GM12878 (cell line): Measurements from ENCODE around the gene PIK3R5. TPM values are rescaled to one million over a fixed set of nuclear protein-coding genes. Genes with fewer than 3 reads are reported as not detected.

ENCODE experiments used
- ATAC-seq: fragments of 200-7000 bp; cut with Tn5 transposase; 3 replicates; pipeline ENCODE4 v1.9.1; 2020; ENCODE audit warnings: mild to moderate bottlenecking, moderate library complexity
- BruUV-seq: library from RNA; stranded (reverse); fragments of 400-500 nt; replicated peaks from 2 replicates; lab custom pipeline; 2021; lab: Mats Ljungman, UMichigan
- CTCF ChIA-PET: fragments of 300-600 bp; sonication (Branson Sonifier 250); formaldehyde crosslinking; extraction: SDS; loops from one replicate; lab custom pipeline; 2021; ENCODE audit warnings: inconsistent platforms; lab: Yijun Ruan, JAX
- POLR2A ChIA-PET: fragments of 350-600 bp; formaldehyde crosslinking; extraction: SDS; loops from one replicate; lab custom pipeline; 2021; ENCODE audit warnings: inconsistent platforms; lab: Charles Lee
- RAD21 ChIA-PET: fragments of 300-600 bp; sonication (Branson Sonifier 250); formaldehyde crosslinking; loops from one replicate; lab custom pipeline; 2023; ENCODE audit warnings: antibody characterized with exemption; ENCODE audit not compliant: unreplicated experiment; lab: Charles Lee
- SMC1A ChIA-PET: fragments of 300-600 bp; sonication (Branson Sonifier 250); formaldehyde crosslinking; loops from one replicate; lab custom pipeline; 2023; ENCODE audit not compliant: unreplicated experiment, uncharacterized antibody; lab: Charles Lee
- DNase-seq: peaks from one replicate; pipeline ENCODE4 v3.0.0-alpha.2; 2011; ENCODE audit warnings: low read depth, low spot score
- FAIRE-seq: peaks from 3 replicates; lab custom pipeline; 2011; peaks lifted over from hg19 to GRCh38; lab: Jason Lieb, UNC
- H2AFZ ChIP-seq: 2 replicates; pipeline ENCODE4 v1.6.0; 2011; ENCODE audit warnings: low read depth, low read length, control low read depth; ENCODE audit not compliant: control insufficient read depth
- H3K27ac ChIP-seq: 2 replicates; pipeline ENCODE4 v1.5.1; 2011; ENCODE audit warnings: control low read depth; ENCODE audit not compliant: control insufficient read depth, insufficient read depth
- H3K27me3 ChIP-seq, 2 experiments: replicated peaks in 1 of 2; 2 replicates each; pipeline versions ENCODE4 v1.6.0 to v1.6.1; 2011; ENCODE audit warnings: low read length in 1 of 2; ENCODE audit not compliant: control insufficient read depth in 2 of 2, insufficient read depth in 2 of 2
- H3K36me3 ChIP-seq, 2 experiments: 2 replicates each; pipeline ENCODE4 v1.5.1; 2011; ENCODE audit warnings: low read length in 1 of 2; ENCODE audit not compliant: control insufficient read depth in 2 of 2, insufficient read depth in 2 of 2
- H3K4me1 ChIP-seq: 2 replicates; pipeline ENCODE4 v1.6.1; 2011; ENCODE audit warnings: mild to moderate bottlenecking, low read length, moderate library complexity, mixed read lengths; ENCODE audit not compliant: control insufficient read depth, insufficient read depth
- H3K4me2 ChIP-seq: 2 replicates; pipeline ENCODE4 v1.6.0; 2011; ENCODE audit warnings: control low read depth; ENCODE audit not compliant: control insufficient read depth, insufficient read depth
- H3K4me3 ChIP-seq: fragments of 200-600 bp; sonication (generic); 2 replicates; pipeline ENCODE4 v1.5.1; 2016
- H3K79me2 ChIP-seq: 2 replicates; pipeline ENCODE4 v1.6.0; 2011; ENCODE audit warnings: low read length; ENCODE audit not compliant: control insufficient read depth, insufficient read depth
- H3K9ac ChIP-seq: 2 replicates; pipeline ENCODE4 v1.8.0; 2011; ENCODE audit warnings: low read length, control low read depth, mixed read lengths; ENCODE audit not compliant: control insufficient read depth, insufficient read depth
- H3K9me3 ChIP-seq: replicated peaks from 3 replicates; pipeline ENCODE4 v1.5.1; 2011; ENCODE audit warnings: mild to moderate bottlenecking, low read length; ENCODE audit not compliant: control insufficient read depth, insufficient read depth
- H4K20me1 ChIP-seq: 2 replicates; pipeline ENCODE4 v1.6.0; 2011; ENCODE audit not compliant: control insufficient read depth, insufficient read depth
- BACH1 ChIP-seq: fragments of 450-650 bp; IDR thresholded peaks from 2 replicates; pipeline ENCODE4 v1.6.1; 2017; ENCODE audit warnings: mild to moderate bottlenecking, borderline replicate concordance
- BCL11A ChIP-seq: IDR thresholded peaks from 2 replicates; pipeline ENCODE4 v1.6.1; 2011; ENCODE audit warnings: low read depth, low read length
- CHD4 ChIP-seq: fragments of 200-600 bp; sonication (generic); IDR thresholded peaks from 2 replicates; pipeline ENCODE4 v1.6.1; 2016; ENCODE audit warnings: mild to moderate bottlenecking
- ESRRA ChIP-seq: IDR thresholded peaks from 2 replicates; pipeline ENCODE4 v1.6.1; 2012; ENCODE audit warnings: mild to moderate bottlenecking, low read length, improper control_type of control experiment
- ETV6 ChIP-seq, 2 experiments: fragments of 450-650 bp in 1 of 2; IDR thresholded peaks in 1 of 2; conservative IDR thresholded peaks in 1 of 2; 2 replicates each; pipeline ENCODE4 v1.6.1; 2014; ENCODE audit warnings: antibody characterized with exemption in 1 of 2, borderline replicate concordance in 1 of 2, low read depth in 1 of 2, mild to moderate bottlenecking in 1 of 2, moderate library complexity in 1 of 2
- HCFC1 ChIP-seq: fragments of 150-350 bp; IDR thresholded peaks from 2 replicates; pipeline ENCODE4 v1.6.1; 2014; ENCODE audit warnings: low read length
- HDGF ChIP-seq: fragments of 450-650 bp; IDR thresholded peaks from 2 replicates; pipeline ENCODE4 v1.6.1; 2016; ENCODE audit warnings: antibody characterized with exemption
- MAX ChIP-seq: IDR thresholded peaks from 2 replicates; pipeline ENCODE4 v1.6.1; 2012; ENCODE audit warnings: low read depth, low read length, improper control_type of control experiment
- NFIC ChIP-seq: IDR thresholded peaks from 2 replicates; pipeline ENCODE4 v1.6.1; 2012; ENCODE audit warnings: low read depth, mild to moderate bottlenecking, inconsistent platforms, low read length, moderate library complexity
- POU2F2 ChIP-seq: IDR thresholded peaks from 3 replicates; pipeline ENCODE4 v1.6.1; 2011; ENCODE audit warnings: low read depth, mild to moderate bottlenecking, low read length, borderline replicate concordance
- SMAD1 ChIP-seq: fragments of 450-650 bp; IDR thresholded peaks from 2 replicates; pipeline ENCODE4 v1.6.1; 2018; ENCODE audit warnings: mild to moderate bottlenecking, low read depth; ENCODE audit not compliant: partially characterized antibody
- SP1 ChIP-seq: IDR thresholded peaks from one replicate; pipeline ENCODE4 v1.6.1; 2011; ENCODE audit warnings: low read depth, low read length
- TARDBP ChIP-seq: IDR thresholded peaks from 2 replicates; pipeline ENCODE4 v1.6.1; 2016; ENCODE audit warnings: borderline replicate concordance
- TCF12 ChIP-seq: IDR thresholded peaks from 2 replicates; pipeline ENCODE4 v1.6.1; 2011; ENCODE audit warnings: low read depth, mild to moderate bottlenecking, low read length
- TCF7 ChIP-seq: IDR thresholded peaks from 2 replicates; pipeline ENCODE4 v1.6.1; 2014; ENCODE audit warnings: antibody characterized with exemption, borderline replicate concordance
- WGBS: methylation state at CpG from one replicate; pipeline ENCODE4 v1.1.6; 2016; ENCODE audit warnings: low lambda C conversion rate; ENCODE audit not compliant: insufficient replicate concordance, insufficient coverage; ENCODE audit errors: missing lambda C conversion rate; 5-methylcytosine and 5-hydroxymethylcytosine counted together
- in situ Hi-C: fragments of 300-500 bp; cut with MboI; formaldehyde crosslinking; loops from 9 replicates; pipeline ENCODE4 v1.14.3; 2018; ENCODE audit warnings: mixed read lengths
- intact Hi-C: fragments of 100-400 bp; cut with micrococcal nuclease; formaldehyde crosslinking; loops from one replicate; pipeline ENCODE4 v1.14.2; 2022; ENCODE audit not compliant: unreplicated experiment
- polyA plus RNA-seq, 11 experiments: library from polyadenylated mRNA; depleted of rRNA in 4 of 11; unstranded in 6 of 11; stranded (reverse) in 5 of 11; fragments of >200 nt; fragmentation: Nextera tagmentation in 4 of 11; fragmentation: Illumina TruSeq in 1 of 11; extraction: Ambion mirVana in 4 of 11; extraction: Trizol in 1 of 11; gene quantifications; 1 replicate in 1 of 11; 2 replicates in 10 of 11; pipeline versions ENCODE4 v1.2.1 to v1.2.3, GENCODE V29; 2011 to 2016; ENCODE audit warnings: inconsistent platforms in 2 of 11, missing spikeins in 2 of 11, low read depth in 1 of 11
- total RNA-seq, 4 experiments: library from RNA; depleted of rRNA in 3 of 4; stranded (reverse); fragments of >200 nt in 3 of 4; fragmentation: Illumina TruSeq in 1 of 4; extraction: Trizol in 1 of 4; gene quantifications; 2 replicates each; pipeline versions ENCODE4 v1.2.1 to v1.2.3, GENCODE V29; 2013 to 2021
- TF ChIP-seq, protein P1 (sequence below): fragments of 450-650 bp; IDR thresholded peaks from 2 replicates; pipeline ENCODE4 v1.6.1; 2018; ENCODE audit warnings: borderline replicate concordance, mild to moderate bottlenecking; ENCODE audit not compliant: partially characterized antibody
- TF ChIP-seq, protein P2 (sequence below): fragments of 450-650 bp; IDR thresholded peaks from 2 replicates; pipeline ENCODE4 v1.6.1; 2016; ENCODE audit warnings: mild to moderate bottlenecking

The PIK3R5 gene
- total and polyA plus RNA-seq, 10 of the 15 experiments (the other 5 are each of a cell fraction or from before 2014, with no cell fraction given) = 9.5 to 50.8 (median 35.5) TPM

GRCh38 chr17:8859804-8860430, 105.6 kb downstream of the PIK3R5 start (continued):
- TF ChIP-seq, protein P1, sequence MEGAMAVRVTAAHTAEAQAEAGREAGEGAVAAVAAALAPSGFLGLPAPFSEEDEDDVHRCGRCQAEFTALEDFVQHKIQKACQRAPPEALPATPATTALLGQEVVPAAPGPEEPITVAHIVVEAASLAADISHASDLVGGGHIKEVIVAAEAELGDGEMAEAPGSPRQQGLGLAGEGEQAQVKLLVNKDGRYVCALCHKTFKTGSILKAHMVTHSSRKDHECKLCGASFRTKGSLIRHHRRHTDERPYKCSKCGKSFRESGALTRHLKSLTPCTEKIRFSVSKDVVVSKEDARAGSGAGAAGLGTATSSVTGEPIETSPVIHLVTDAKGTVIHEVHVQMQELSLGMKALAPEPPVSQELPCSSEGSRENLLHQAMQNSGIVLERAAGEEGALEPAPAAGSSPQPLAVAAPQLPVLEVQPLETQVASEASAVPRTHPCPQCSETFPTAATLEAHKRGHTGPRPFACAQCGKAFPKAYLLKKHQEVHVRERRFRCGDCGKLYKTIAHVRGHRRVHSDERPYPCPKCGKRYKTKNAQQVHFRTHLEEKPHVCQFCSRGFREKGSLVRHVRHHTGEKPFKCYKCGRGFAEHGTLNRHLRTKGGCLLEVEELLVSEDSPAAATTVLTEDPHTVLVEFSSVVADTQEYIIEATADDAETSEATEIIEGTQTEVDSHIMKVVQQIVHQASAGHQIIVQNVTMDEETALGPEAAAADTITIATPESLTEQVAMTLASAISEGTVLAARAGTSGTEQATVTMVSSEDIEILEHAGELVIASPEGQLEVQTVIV = no peak
- TF ChIP-seq HDGF (0 out of 2 replicates have a peak, but pooled peaks have one; percentile 8), BACH1 (0 out of 2 replicates have a peak, but pooled peaks have one; percentile 11)
- TF ChIP-seq, protein P2, sequence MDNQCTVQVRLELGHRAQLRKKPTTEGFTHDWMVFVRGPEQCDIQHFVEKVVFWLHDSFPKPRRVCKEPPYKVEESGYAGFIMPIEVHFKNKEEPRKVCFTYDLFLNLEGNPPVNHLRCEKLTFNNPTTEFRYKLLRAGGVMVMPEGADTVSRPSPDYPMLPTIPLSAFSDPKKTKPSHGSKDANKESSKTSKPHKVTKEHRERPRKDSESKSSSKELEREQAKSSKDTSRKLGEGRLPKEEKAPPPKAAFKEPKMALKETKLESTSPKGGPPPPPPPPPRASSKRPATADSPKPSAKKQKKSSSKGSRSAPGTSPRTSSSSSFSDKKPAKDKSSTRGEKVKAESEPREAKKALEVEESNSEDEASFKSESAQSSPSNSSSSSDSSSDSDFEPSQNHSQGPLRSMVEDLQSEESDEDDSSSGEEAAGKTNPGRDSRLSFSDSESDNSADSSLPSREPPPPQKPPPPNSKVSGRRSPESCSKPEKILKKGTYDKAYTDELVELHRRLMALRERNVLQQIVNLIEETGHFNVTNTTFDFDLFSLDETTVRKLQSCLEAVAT = 0 out of 2 replicates have a peak, but pooled peaks have one; percentile 58

- H3K9ac ChIP-seq = peak overlapping the region; percentile 78
- H2AFZ ChIP-seq = no peak overlapping the region
- H3K27ac ChIP-seq = peak overlapping the region; percentile 99
- H4K20me1 ChIP-seq = no peaks in the 10 kb centered on the region
- SMC1A ChIA-PET = interaction anchor here (0.6 to 5.1 kb wide), 17 partner anchors 9 to 126 kb away, joined by 3 to 64 read pairs (median 5); partner anchors contain the start of gene PIK3R6
- DNase-seq (no peak), ATAC-seq (peak; percentile 22), FAIRE-seq (no peak)
- CTCF ChIA-PET = interaction anchor here (0.6 to 3.5 kb wide), 10 partner anchors 33 to 449 kb away, joined by 3 to 28 read pairs (median 4); no protein-coding TSS in a partner anchor
- peaks cover 52% of the 10 kb centered on the region for H3K4me1 ChIP-seq
- BruUV-seq = no TSS peak
- WGBS = 25% methylated on average over 11 of the region's 11 CpGs
- peaks cover 4 to 23% of the 10 kb centered on the region in 2 experiments; a peak in 3 of 4 replicates for H3K36me3 ChIP-seq
- H3K27me3 ChIP-seq = no peaks in the 10 kb centered on the region
- no peaks in the 10 kb centered on the region; the same call in 1 of the 3 replicates for H3K9me3 ChIP-seq
- RAD21 ChIA-PET = interaction anchor here (0.7 to 4.6 kb wide), 18 partner anchors 8 to 104 kb away, joined by 3 to 92 read pairs (median 8); partner anchors contain the start of gene PIK3R6
- peak overlapping the region; percentile 52 for H3K4me3 ChIP-seq
- peaks cover 76% of the 10 kb centered on the region for H3K79me2 ChIP-seq
- peak overlapping the region; percentile 61 for H3K4me2 ChIP-seq
- POLR2A ChIA-PET = interaction anchor here (0.5 to 6.2 kb wide), 11 partner anchors 9 to 109 kb away, joined by 3 to 74 read pairs (median 8); partner anchors contain the start of gene PIK3R6
- in situ Hi-C loops = loop anchor here (5.0 kb wide), 1 partner anchor 98 kb away; no protein-coding TSS in a partner anchor
- intact Hi-C loops = loop anchor here (2.0 to 5.0 kb wide), 2 partner anchors 52 to 98 kb away; no protein-coding TSS in a partner anchor
- TF ChIP-seq CHD4 (no peak), HCFC1 (no peak), BCL11A (peak; percentile 71), SMAD1 (peak; percentile 18), TCF12 (peak; percentile 47; the same call in 1 of the 2 replicates), NFIC (0 out of 2 replicates have a peak, but pooled peaks have one; percentile 6), POU2F2 (peak; percentile 23; the same call in 1 of the 3 replicates), ESRRA (no peak), TARDBP (no peak), SP1 (no peak), TCF7 (no peak), MAX (peak; percentile 85), ETV6 (conservative IDR thresholded peaks at IDR 0.05 in 1 of 2, IDR thresholded peaks at IDR 0.05 in 1 of 2; ENCODE audit: borderline replicate concordance in 1 of 2, low read depth in 1 of 2) (no peak; a peak in 1 of 4 replicates)
These were observed 106.3 kb downstream of the PIK3R5 start for GRCh38 chr17:8859027-8859803.
